ENCODE measurements around the gene ATAT1.
"Not testable (repeated sequence)": the region's sequence is repeated elsewhere in the genome, so short reads cannot be mapped to it uniquely, and the experiment has no call there.

The ATAT1 gene

DNA sequence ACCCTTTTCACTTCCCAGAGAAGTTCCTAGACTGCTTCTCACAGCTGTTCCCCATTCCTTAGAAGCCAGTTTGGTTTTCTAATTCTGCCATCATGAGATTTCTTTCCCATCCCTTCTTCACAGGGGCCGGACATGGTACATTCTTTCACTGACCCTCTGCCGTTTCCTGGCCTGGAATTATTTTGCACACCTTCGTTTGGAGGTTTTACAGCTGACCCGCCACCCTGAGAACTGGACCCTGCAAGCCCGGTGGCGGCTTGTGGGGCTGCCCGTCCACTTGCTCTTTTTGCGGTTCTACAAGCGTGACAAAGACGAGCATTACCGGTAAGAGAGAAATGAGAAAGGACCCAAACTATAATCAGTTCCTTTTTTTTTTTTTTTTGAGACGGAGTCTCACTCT lies 24.5 kb downstream of the ATAT1 start:
- DNase-seq (ENCODE audit: low spot score): no peak

GRCh38 chr6:30654798-30655742 lies 28.4 kb downstream of the ATAT1 start:
- DNase-seq (ENCODE audit: low spot score): no peak

DNA sequence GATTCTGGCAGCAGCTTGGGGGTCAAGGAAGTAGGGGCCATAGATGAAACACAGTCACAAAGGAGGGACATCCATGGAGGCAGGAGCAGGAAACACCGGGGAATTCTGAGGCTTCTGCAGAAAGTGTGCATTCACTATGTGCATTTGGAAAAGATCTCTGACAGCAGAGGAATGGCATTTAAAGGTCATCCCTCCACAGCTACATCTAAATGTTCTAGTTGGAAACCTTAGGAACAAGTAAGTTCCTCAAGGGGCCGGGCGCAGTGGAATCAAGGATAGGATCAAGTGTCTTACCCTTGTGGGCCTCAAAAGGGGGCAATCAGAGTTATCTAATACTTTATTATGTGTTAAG lies 29.0 kb downstream of the ATAT1 start:
- no peak for DNase-seq (ENCODE audit: low spot score)

DNA sequence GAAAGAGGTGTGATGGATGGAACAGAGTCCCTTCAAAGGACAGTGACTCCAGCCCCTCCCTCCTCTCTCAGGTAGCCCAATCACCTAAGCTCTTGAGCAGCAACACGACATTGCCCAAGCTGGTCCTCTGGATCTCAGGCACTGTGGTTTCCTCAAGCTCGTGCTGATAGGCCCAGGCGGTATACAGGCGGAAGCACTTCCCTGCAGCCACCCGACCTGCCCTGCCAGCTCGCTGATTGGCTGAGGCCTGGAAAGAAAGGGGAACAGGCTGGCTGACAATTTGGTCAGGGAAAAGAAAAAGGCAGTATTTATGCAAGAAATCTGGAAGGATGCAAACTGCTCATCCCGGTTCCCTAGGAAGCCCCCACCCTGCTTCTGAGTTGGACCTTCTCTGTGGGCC lies 29.8 kb downstream of the ATAT1 start:
- no peak for DNase-seq (ENCODE audit: low spot score)

DNA sequence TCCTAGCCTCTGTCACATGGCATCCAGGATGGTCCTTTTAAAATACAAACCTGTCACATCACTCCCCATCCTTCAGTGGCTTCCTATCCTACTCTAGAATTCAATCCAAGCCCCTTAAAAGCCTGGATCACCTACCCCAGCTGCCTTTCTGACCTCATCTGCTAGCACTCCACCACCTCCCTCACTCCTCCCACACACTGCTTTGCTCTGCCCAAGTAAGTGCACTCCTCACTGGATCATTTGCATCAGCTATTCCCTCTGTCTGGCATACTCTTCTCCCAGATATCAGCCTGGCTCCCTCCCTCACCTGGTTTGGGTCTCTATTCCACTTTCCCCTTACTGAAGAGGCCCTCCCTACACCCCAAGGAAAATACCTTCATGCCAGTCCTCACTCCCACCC lies 30.8 kb downstream of the ATAT1 start:
- DNase-seq (ENCODE audit: low spot score): no peak

DNA sequence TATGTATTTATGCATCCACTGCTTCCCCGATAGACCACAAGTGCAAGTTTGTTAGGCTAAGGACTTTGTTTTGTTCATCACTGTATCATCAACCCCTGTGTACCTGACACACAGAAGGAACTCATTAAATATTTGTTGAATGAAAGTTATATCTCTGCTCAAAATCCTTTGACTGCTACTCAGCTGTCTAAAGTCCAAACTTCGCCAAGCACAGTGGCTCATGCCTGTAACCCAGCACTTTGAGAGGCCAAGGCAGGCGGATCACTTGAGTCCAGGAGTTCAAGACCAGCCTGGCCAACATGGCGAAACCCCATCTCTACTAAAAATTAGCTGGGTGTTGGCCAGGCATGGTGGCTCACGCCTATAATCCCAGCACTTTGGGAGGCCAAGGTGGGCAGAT lies 31.2 kb downstream of the ATAT1 start:
- DNase-seq (ENCODE audit: low spot score): not testable (repeated sequence)

- DNase-seq (ENCODE audit: low spot score): no peak
Measured at GRCh38 chr6:30664994-30665767, 38.5 kb downstream of the ATAT1 start.

DNA sequence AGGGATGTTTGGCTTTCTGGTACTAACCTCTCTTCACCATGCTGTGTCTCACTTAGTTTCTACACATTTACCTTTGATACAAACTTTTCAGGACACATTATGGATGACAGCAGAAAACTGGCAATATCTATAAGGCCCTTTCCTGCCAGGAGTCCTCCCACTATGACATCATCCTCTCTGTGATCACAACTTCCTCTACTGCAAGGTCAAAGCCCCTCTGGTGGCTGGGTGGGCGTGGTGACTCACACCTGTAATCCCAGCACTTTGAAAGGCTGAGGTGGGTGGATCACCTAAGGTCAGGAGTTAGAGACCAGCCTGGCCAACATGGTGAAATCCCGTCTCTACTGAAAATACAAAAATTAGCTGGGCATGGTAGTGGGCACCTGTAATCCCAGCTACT lies 39.6 kb downstream of the ATAT1 start:
- not testable (repeated sequence) for DNase-seq (ENCODE audit: low spot score)

DNA sequence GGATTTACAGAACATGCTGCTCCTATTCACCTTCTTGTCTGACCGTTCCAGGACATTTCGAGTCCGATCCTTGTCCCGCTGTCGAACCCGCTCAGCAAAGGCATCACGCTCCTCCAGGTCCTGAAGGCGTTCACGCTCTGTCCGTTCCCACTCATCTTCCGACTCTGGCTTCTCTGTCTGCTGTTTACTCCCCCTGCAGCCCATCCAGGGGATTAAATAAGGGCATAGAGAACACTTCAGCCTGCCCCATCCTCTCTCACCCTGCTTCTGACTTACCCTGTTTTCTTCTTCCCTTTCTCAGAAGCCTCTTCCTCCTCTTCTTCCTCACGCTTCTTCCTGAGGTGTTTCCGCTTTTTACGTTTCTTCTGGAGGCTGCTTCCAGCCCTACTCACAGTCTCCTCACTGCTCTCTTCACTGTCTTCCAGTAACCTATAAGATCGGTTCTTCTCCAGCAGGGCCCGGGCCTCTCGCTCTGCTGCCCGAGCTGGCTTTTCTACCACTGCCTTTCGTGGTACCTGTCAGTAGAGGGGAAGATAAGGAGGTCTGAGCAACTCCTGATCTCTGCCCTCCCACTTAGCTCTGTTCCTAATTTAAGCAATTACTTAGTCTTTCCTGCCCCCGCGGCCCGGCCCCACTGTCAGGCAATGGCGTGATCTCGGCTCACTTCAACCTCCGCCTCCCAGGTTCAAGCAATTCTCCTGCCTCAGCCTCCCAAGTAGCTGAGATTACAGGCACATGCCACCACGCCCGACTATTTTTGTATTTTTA lies 44.3 kb downstream of the ATAT1 start:
- DNase-seq (ENCODE audit: low spot score): no peak

GRCh38 chr6:30672445-30673253 lies 46.0 kb downstream of the ATAT1 start, which contains the start of gene DHX16:
Gene DHX16, minus strand, starts transcription at chr6:30673006. Its CDS starts 165 bp downstream, at chr6:30672841.
- peak; percentile 98 for DNase-seq (ENCODE audit: low spot score)

- no peak for DNase-seq (ENCODE audit: low spot score)
Measured at GRCh38 chr6:30676660-30677285, 50.1 kb downstream of the ATAT1 start.

- DNase-seq (ENCODE audit: low spot score): peak; percentile 82
Measured at GRCh38 chr6:30678964-30679726, 52.5 kb downstream of the ATAT1 start.

DNA sequence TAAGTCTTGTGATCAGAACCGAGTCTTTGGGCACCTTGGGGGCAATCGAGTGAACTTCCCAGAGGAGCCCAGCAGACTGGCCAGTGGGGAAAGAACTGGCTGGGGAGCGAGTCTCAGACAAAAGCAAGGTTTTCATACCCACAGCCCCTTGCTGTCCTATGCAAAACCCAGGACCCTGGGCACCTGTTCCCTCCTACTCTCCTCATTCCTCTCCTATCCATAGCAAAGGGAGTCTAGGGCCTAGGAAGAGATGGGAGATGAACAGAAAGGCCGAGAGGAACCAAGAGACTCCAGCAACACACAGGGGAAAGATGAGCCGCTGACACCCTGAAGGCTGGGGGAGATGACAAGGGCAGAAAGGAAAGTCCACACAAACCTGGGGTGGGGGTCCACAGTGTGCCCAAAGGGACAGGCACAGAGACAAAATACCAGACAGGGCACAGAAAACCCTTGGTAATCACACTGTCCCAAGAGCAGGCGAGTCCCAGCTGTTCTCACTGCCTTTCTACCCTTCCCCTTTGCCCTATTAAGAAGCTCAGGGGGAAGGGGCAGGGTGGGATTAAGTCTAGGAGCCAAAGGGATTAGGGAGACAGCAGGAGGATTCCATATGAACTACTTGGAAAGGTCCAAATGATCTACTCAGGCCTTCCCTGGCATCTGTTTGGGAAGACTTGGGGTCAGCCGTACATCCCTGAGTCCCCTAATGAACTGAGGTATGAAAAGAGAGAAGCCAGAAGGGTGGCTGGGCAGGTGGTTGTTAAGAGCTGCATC lies 53.3 kb downstream of the ATAT1 start:
- DNase-seq (ENCODE audit: low spot score): no peak

DNA sequence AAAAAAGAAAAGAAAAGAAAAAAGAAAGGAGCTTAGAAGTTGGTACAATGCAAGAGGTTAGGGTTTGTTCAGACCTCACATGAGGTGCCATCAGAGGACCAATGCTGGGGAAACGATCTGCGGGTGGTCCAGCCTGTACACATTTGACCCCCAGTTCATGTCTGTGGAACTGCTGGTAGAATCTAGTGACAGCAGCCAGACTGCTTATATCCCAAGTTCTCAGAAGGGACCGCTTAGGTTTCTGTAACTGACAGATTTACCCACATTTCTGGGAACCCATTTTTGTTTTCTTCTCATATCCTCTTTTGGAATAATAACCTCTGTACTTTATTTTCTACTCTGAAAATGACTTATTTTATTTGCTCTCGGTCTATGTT lies 55.1 kb downstream of the ATAT1 start:
- DNase-seq (ENCODE audit: low spot score): no peak

- DNase-seq (ENCODE audit: low spot score): peak; percentile 59
Measured at GRCh38 chr6:30682143-30683117, 55.8 kb downstream of the ATAT1 start.

DNA sequence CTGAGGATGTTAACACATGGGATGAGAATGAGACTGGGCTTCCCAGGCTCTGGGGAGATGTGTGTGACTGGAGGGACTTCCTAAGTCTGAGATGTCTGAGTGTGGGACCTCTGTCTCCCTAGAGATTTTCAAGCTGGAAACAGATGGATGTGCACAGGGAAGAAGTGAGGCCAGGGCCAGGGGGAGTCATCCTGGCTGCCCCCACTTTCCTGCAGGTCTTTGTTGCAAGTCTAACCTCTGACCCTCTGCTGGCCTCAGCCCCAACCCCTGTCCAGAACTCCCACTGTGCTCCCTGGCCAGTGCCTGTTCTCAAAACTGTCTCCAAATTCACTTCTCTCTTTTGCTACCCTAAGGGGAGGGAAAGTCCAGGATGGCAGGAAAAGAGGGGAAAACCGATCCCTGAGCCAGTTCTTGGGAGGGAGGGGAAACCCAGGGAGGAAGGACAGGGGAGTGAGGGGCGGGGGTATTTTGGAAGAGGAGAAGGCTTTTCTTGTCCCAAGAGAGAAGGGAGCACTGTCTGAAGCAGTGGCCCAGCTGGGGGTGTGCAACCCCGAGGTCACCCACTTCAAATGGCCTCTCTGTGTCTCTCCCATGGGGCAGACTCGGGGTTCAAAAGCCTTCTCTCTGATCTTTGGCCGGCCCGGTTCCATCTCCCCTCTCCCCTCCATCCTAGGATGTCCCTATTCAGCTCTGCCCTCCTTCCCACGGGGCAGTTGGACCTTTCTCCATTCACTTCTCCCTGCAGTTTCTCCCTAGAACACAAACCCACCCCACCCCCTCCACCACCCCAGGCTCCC lies 56.7 kb downstream of the ATAT1 start:
- no peak for DNase-seq (ENCODE audit: low spot score)

- DNase-seq (ENCODE audit: low spot score): no peak
Measured at GRCh38 chr6:30683980-30684338, 57.3 kb downstream of the ATAT1 start.

All from COLO829 (cell line).